Epidermal melanocyte (primary cell): ENCODE data around the gene SGPL1.
"Not testable (repeated sequence)": the region's sequence is repeated elsewhere in the genome, so short reads cannot be mapped to it uniquely, and the experiment has no call there.

ENCODE experiments used
- DNase-seq: peaks from one replicate; pipeline ENCODE4 v3.0.0; 2011; ENCODE audit warnings: low spot score; ENCODE audit not compliant: insufficient read length

The SGPL1 gene

GRCh38 chr10:70838270-70838805 lies 22.6 kb downstream of the SGPL1 start:
- DNase-seq, result no peak

GRCh38 chr10:70840836-70841235 lies 25.1 kb downstream of the SGPL1 start:
- no peak for DNase-seq

DNA sequence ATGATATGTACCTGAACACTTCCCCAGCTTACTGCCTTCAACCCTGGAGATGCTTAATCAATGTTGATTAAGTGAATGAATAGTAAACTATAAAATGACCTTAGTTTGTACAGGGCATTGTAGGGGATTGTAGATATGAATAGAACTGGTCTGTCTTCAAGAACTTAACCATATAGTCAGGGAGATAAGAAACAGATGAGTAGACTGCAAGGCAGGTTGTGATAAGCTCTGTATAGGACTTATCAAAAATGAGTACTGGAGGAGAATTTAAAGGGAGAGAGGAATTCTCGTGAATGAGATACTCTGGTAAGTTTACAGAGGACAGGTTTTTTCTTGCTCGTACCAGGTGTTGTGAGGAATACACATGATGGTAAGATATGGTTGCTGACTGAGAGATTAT lies 27.6 kb downstream of the SGPL1 start:
- DNase-seq, result no peak

- no peak for DNase-seq
These were observed 28.2 kb downstream of the SGPL1 start for GRCh38 chr10:70843776-70844489.

DNA sequence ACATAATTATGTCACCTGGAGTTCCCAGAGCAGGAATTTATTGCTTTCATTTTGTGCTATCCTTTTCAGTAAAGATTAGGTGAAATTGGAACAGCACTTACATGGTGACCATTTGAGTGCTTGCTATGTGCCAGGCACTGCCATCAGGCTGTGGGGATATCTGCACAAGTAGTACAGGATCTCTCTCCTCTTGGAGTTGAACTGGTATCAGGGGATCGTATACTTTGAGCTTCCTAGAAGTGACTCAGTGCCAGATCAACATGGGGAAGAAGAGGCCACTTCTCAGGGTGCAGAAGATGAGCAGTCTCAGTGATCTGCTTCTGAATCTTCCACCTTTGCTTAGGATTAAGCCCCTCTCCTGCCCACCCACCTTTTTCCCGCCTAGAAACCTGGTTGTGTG lies 29.5 kb downstream of the SGPL1 start:
- DNase-seq, result no peak

DNA sequence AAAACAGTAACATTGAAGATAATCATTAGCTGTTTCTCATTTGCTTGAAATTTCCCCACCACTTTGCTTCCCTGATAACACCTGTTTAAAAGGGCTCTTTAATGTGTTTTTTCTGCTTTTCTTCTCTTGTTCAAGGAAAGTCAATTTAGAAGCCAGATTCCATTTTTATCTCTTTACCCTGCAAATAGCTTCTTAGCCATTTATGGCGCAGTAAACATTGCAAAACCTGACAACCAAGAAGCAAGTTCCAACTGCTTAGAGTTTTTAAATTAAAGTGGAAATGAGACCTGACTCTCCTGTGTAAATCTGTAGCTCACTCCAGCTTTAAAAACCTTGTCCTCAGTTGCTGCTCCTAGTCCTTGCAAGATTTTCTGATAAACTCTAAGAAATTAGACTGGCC lies 30.1 kb downstream of the SGPL1 start:
- no peak for DNase-seq

GRCh38 chr10:70846795-70847194 lies 31.0 kb downstream of the SGPL1 start:
- no peak for DNase-seq

- no peak for DNase-seq
These were observed 32.1 kb downstream of the SGPL1 start for GRCh38 chr10:70847659-70848360.

DNA sequence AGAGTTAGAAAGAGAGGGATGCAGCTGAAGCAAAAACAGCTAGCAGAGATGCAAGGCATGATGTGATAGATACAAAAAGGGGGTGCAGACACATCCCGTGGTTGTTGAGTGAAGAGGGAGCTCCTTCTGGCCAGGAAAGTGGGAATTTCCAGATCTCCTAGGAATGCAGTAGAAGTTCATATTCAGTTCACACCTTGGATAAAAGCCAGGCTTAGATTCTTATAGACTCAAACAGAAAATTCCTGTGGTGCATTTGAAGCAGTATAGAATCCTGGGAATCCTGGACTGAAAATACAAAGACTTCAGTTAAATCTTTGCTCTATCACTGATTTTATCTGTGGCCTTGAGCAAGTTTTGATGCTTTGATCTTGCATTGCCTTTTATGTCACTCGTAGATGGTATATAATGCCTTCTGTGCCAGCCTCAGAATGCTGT lies 33.9 kb downstream of the SGPL1 start:
- peak; percentile 25 for DNase-seq

GRCh38 chr10:70850097-70850496 lies 34.3 kb downstream of the SGPL1 start:
- no peak for DNase-seq

GRCh38 chr10:70851597-70852475 lies 36.1 kb downstream of the SGPL1 start:
- DNase-seq, result no peak

- no peak for DNase-seq
These were observed 37.3 kb downstream of the SGPL1 start for GRCh38 chr10:70853038-70853437.

DNA sequence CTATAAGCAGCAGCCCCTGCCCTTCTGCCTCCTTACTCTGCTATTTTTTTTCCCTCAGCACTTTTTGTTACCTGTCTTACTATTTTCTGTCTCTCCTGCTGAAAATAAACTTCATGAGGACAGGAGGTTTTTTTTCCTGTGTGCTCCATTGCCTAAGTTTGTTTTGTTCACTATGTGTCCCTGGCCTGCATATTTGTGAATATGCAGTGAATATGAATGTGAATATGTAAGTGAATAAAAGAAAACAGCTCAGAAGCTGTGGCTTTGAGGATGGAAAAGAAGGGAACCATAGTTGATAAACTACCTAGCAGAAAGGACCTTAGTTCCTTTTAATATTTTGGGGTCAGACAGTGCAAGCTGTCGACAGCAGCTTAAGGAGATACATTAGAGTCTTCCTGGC lies 37.7 kb downstream of the SGPL1 start:
- no peak for DNase-seq

DNA sequence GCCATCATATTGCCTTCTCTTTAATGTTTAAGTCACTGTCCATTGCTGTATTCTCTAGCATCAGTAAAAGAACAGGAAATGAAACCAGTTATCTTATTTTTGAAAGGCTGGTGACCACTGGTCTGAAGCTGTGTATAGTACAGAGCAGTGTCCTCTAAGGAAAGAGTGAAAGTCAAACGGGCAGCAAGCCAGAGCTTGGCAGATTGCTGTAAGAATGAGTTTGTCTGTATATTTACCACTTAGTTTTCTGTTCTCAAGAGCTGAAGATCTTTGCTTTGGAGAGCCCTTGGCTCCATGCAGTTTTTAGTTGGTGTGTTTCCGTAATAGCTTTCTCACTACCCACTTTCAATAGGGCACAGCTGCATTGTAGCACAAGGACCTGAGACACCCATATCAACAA lies 40.7 kb downstream of the SGPL1 start:
- no peak for DNase-seq

DNA sequence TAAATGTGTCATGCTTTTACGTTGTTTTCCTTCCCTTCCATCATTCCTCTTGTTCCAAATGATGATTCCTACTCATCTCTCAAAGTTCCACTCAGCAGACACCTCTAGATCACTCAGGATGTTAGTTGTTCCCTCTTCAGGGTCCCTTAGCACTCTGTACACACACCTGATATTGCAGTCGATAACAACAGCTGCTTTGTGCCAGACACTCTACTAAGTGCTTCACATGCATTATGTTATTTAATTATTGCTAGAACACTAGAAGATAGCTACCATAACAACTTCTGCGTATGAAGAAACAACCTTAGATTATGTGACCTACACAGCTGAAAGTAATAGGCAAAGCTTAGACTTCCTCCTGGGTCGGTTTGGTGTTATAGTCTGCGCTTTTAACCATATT lies 43.0 kb downstream of the SGPL1 start:
- DNase-seq, result no peak

DNA sequence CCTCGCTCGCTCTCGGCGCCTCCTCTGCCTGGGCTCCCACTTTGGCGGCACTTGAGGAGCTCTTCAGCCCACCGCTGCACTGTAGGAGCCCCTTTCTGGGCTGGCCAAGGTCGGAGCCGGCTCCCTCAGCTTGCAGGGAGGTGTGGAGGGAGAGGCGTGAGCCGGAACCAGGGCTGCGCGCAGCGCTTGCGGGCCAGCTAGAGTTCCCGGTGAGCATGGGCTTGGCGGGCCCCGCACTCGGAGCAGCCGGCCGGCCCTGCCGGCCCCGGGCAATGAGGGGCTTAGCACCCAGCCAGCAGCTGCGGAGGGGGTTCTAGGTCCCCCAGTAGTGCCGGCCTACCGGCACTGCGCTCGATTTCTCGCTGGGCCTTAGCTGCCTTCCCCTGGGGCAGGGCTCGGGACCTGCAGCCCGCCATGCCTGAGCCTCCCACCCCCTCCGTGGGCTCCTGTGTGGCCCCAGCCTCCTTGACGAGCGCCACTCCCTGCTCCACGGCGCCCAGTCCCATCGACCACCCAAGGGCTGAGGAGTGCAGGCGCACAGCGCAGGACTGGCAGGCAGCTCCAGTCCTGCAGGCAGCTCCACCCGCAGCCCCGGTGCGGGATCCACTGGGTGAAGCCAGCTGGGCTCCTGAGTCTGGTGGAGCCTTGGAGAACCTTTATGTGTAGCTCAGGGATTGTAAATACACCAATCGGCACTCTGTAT lies 45.9 kb downstream of the SGPL1 start:
- not testable (repeated sequence) for DNase-seq

GRCh38 chr10:70863470-70864160 lies 47.9 kb downstream of the SGPL1 start:
- DNase-seq, result no peak

- DNase-seq, result no peak
These were observed 49.2 kb downstream of the SGPL1 start for GRCh38 chr10:70864935-70865334.

GRCh38 chr10:70866424-70866823 lies 50.7 kb downstream of the SGPL1 start:
- no peak for DNase-seq

GRCh38 chr10:70872291-70872690 lies 56.5 kb downstream of the SGPL1 start:
- no peak for DNase-seq

DNA sequence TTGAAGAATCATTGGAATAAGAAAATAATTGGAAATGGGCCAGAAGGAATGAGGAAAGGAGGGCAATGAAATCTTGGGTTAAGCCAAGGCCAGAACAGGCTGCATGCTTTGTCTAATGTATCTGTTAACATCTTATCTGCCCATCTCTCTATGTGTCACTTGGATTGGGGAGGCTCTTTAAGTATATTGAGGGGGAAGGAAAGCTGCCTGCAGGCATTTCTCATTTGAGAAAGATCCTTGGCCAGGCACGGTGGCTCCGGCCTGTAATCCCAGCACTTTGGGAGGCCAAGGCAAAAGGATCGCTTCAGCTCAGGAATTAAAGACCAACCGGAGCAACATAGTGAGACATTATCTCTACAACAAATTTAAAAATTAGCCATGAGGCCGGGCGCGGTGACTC lies 58.3 kb downstream of the SGPL1 start:
- no peak for DNase-seq
